ENCODE data around the gene SPANXN4.

- TF ChIP-seq CTCF (IDR thresholded peaks at IDR 0.05), result no peak
- no peak for TF ChIP-seq POLR2AphosphoS5 (IDR thresholded peaks at IDR 0.05; ENCODE audit: low read depth, low read length)
- TF ChIP-seq SIN3A (IDR thresholded peaks at IDR 0.05; ENCODE audit: borderline replicate concordance, insufficient read depth, low read depth, low read length), result no peak
- TF ChIP-seq TCF7L2 (IDR thresholded peaks at IDR 0.05; ENCODE audit: low read depth, low read length), result no peak
Observed at GRCh38 chrX:143081231-143081630, 55.5 kb downstream of the SPANXN4 start.
